Islet precursor cell (in vitro differentiated cells): Measurements from ENCODE around the gene BOD1.
"Not testable (repeated sequence)": the region's sequence is repeated elsewhere in the genome, so short reads cannot be mapped to it uniquely, and the experiment has no call there.

ENCODE experiments used
- DNase-seq: peaks from one replicate; pipeline ENCODE4 v3.0.0-alpha.2; 2018

BOD1 gene

GRCh38 chr5:173614591-173614990 lies 1.9 kb downstream of the BOD1 start:
- no peak for DNase-seq

GRCh38 chr5:173613433-173614159 lies 2.9 kb downstream of the BOD1 start:
- DNase-seq, result no peak

GRCh38 chr5:173612948-173613347 lies 3.5 kb downstream of the BOD1 start:
- DNase-seq, result no peak

GRCh38 chr5:173611706-173612105 lies 4.7 kb downstream of the BOD1 start:
- no peak for DNase-seq

GRCh38 chr5:173604141-173604540 lies 12.3 kb downstream of the BOD1 start:
- no peak for DNase-seq

GRCh38 chr5:173602423-173602822 lies 14.0 kb downstream of the BOD1 start:
- no peak for DNase-seq

GRCh38 chr5:173598686-173599085 lies 17.8 kb downstream of the BOD1 start:
- DNase-seq, result no peak

GRCh38 chr5:173597304-173597703 lies 19.1 kb downstream of the BOD1 start:
- no peak for DNase-seq

GRCh38 chr5:173595841-173596240 lies 20.6 kb downstream of the BOD1 start:
- no peak for DNase-seq

- no peak for DNase-seq
Measured at GRCh38 chr5:173594061-173594460, 22.4 kb downstream of the BOD1 start.

- no peak for DNase-seq
Measured at GRCh38 chr5:173592050-173592669, 24.3 kb downstream of the BOD1 start.

GRCh38 chr5:173591056-173591514 lies 25.4 kb downstream of the BOD1 start:
- no peak for DNase-seq

GRCh38 chr5:173590436-173591055 lies 25.9 kb downstream of the BOD1 start:
- DNase-seq, result no peak

- DNase-seq, result not testable (repeated sequence)
Measured at GRCh38 chr5:173586133-173586532, 30.3 kb downstream of the BOD1 start.

GRCh38 chr5:173583346-173583745 lies 33.1 kb downstream of the BOD1 start:
- DNase-seq, result no peak

- DNase-seq, result no peak
Measured at GRCh38 chr5:173582216-173583111, 34.0 kb downstream of the BOD1 start.

GRCh38 chr5:173581408-173582215 lies 34.8 kb downstream of the BOD1 start:
- peak; percentile 78 for DNase-seq

- no peak for DNase-seq
Measured at GRCh38 chr5:173578947-173579615, 37.4 kb downstream of the BOD1 start.

GRCh38 chr5:173577817-173578216 lies 38.6 kb downstream of the BOD1 start:
- DNase-seq, result no peak

- no peak for DNase-seq
Measured at GRCh38 chr5:173577166-173577565, 39.3 kb downstream of the BOD1 start.

- DNase-seq, result no peak
Measured at GRCh38 chr5:173575985-173576384, 40.5 kb downstream of the BOD1 start.

- DNase-seq, result no peak
Measured at GRCh38 chr5:173574983-173575382, 41.5 kb downstream of the BOD1 start.
